Measurements from ENCODE around the gene SERF2.

SERF2 gene

GRCh38 chr15:43791993-43792760 lies at the start of gene SERF2:
Gene SERF2 (plus strand): TSS chr15:43792320. CDS start chr15:43792377, 57 bp downstream.
- peak; percentile 93 to 100 (median 100) for DNase-seq

- DNase-seq = peak; percentile 50 to 97 (median 90)
These were observed 45.7 kb upstream of the SERF2 start, which contains the start of gene PDIA3 for GRCh38 chr15:43746245-43746902. Gene PDIA3 (plus strand): TSS chr15:43746438. CDS start chr15:43746540, 102 bp downstream.

DNA sequence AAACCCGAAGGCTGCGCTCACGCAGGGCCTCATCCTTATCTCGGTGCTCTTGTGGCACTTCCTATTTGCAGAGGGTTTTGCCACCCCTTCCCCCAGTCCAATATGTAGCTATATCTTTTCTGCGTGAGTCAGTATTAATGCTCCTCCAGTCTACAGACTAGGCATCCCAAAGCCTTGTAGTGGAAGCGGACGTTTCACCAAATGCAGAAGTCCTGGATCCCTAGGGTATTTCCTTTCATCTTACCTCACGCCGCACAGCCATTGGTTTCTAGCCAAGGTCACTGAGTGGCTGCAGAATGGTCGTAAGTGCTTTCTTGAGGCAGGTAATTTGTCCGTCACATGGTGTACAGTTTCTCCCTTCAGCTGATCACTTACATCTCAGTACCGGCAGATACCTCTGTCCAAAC lies 45.2 kb upstream of the SERF2 start:
- peak in 1 of 51 donors; percentile 23 for DNase-seq

- DNase-seq = no peak
These were observed 43.7 kb upstream of the SERF2 start for GRCh38 chr15:43748376-43748775.

DNA sequence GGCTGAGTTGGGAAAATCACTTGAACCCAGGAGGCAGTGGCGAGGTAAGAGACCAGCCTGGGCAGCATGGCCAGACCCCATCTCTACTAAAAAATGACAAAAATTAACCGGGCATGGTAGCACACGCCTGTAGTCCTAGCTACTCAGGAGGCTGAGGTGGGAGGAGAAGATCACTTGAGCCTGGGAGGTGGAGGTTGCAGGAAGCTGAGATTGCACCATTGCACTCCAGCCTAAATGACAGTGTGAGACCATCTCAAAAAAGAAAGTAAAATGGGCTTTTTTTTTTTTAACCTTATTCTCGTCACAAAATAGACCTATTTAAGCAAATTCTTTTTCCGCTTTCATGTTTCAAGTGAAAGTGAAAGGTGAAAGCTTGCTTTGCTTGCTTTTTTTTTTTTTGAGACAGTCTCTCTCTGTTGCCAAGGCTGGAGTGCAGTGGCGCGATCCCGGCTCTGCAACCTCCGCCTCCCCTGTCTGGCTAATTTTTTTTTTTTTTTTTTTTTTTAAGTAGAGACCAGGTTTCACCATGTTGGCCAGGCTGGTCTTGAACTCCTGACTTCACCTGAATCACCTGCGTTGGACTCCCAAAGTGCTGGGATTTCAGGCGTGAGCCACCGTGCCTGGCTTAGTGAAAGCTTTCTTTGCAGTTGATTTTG lies 42.3 kb upstream of the SERF2 start:
- no peak for DNase-seq

DNA sequence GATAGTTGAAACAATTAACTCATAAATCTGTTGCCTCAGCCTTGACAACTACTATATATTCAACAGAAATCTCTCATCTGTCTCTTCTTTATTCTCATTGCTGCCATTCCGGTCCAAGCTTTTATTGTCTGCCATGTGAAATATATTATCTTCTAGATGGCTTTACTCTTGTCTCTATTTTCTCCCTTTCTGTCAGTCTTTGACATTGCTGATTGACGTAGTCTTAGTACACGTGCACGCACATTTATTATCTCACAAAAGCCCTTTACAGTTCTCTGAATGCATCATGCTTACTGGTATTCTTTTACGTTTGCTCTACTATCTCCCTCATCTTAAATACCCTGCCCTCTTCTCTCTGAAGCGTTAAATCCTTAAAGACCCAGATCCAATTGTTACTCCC lies 40.2 kb upstream of the SERF2 start:
- no peak for DNase-seq

DNA sequence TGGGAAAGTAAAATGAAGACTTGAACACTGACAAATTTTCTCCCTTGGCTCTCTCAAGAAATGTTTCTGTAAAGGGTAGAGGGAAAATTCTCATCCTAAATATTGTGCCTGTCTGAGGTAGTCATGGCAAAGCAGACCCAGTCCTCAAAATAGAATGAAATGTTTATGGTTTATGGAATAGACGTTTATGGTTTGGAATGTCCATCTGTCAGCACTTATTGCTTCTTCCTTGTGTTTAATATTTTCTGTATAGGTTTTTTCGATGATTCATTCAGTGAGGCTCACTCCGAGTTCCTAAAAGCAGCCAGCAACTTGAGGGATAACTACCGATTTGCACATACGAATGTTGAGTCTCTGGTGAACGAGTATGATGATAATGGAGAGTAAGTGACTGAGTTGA lies 29.3 kb upstream of the SERF2 start:
- no peak for DNase-seq

- DNase-seq = no peak
These were observed 28.2 kb upstream of the SERF2 start for GRCh38 chr15:43763819-43764446.

DNA sequence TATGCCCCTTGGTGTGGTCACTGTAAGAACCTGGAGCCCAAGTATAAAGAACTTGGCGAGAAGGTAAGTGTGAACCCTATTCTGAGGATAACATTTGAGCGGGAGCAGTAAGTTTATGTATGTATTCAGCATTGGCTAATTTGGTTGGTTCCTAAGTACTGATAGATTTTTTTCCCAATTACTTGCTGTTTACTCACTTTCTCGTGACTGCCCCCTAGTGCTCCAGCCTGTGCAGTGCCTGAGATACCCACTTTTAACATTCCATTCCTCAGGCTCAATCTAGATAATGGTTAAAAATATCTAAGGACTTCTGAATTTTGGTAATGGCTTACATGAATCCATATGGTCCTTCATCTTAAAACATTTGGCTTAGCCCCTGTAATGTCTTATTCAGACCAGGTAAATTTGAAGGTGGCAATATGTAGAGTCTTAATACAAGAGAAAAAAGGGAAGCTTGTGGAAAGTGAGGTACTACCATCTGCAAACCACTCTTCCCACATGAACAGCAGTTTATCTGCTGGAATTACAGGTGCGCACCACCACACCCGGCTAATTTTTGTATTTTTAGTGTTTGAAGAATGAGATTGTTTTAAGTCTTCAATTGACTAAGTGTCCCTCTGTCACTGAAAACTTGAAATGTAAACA lies 22.4 kb upstream of the SERF2 start:
- peak in 16 of 51 donors; percentile 4 to 54 (median 19) for DNase-seq

GRCh38 chr15:43771816-43772215 lies 20.3 kb upstream of the SERF2 start:
- no peak for DNase-seq

DNA sequence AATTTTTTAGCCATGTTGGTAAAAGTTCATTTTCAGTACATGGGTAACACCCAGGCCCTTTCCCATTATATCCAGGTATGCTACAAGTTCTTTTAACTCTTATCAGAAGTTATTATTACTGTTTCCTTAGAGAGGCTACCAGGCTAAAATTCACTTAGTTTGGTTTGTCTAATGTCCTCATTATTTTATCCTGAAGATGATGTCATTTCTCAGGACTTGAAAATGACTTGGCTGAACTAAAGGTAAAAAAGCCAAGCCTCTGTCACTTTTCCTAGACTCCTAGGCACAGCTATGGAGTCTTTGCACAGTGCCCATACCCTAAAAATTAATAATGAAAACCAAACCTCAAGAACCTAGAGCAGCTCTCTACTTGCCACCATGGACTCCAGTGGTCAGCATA lies 19.5 kb upstream of the SERF2 start:
- no peak for DNase-seq

DNA sequence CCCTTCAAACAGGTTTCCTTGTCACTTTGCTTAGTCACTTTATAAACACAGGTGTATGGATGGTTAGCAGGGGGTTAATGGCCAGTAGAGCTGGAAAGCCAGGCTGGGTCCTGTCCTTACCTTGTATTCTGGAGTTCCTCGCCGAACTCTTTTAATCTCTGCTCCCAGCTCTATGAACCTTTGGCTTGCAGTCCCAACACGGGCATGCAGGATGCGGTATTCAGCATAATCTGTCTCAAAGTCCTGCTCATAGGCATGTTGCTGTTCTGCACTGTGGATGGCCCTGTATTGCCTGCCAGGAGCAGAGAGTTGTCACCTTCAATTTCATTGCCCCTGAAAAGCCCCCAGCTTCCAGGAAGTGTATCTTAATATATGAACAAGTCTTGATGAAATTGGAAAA lies 18.1 kb upstream of the SERF2 start:
- no peak for DNase-seq

DNA sequence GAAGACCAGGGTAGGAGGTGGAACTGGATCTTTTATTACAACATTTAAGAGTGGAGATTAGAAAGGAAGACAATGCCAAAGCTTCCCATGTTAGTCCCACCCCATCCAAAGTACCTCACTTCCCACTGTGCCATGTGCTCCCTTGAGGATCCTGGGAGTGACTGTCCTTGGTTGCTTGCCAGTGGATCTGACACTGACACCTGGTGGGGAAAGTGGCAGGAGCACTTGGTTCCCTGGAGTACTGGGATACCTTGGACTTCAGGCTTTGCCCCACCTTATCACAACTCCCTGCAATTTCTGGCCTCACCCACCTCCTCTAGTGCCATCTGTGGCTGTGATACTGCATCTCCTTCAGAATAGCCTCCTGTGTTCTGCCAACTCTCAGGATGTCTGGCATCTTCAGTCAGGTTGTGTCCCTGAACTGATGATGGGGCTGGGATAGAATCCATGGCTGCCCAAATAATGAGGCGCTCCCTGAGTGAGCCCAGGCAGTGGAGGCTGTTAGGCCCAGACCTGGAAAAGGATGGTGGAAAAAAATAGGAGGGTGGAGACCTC lies 16.6 kb upstream of the SERF2 start:
- peak in 10 of 51 donors; percentile 4 to 31 (median 18) for DNase-seq

DNA sequence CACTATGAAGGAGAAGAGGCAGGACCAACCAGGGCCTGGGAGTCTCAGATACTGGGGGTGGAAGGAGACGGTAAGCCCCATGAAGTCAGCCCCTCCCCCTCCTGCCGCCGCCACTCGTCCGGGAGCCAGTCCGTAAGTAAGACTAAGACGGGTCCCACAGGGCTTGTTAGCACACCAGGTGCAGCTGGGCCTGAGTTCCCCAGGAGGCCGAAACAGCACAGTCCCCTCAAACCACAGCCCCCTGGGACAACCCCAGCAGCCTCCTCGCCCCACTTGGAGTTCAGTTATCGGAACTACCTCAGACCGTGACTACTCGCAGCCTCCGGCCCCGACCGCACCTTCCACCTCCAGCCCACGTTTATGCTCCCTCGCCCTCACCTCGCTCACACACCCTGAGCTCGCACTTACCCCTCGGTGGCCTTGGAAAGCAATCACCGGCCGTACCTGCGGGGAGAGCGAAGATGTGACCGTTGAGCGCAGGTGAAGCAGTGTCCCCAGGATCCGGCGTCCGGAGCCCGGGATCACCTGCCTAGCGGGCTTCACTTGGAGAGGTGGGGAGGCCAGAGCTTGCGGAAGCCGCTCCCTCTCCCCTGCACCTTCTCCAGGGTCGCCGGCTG lies 15.9 kb upstream of the SERF2 start:
- DNase-seq = no peak

DNA sequence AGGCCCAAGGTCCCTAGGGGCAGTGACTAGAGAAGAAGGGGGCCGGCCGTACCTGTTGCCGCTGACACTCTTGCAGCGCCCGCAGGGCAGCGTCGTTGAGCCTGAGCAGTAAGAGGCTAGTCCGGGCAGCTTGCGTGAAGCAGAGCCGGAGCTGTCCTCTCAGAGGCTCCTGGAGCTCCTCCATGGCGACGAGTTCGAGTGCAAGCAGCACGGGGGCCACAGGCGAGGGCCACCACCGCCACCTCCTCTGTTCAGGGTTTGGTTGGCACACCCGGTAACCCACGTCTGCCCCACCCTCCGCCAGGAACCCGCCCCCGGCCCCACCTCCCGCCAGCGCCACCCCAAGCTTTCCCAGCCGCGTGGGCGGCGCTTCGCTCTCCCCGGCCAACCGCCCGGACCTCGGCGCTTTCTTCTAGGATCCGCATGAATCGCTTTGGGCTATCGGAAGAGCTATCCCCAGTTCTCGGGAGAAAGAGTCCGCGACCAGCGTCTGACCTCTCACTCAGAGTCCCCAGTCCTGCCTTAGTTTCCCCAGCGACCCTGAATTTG lies 15.3 kb upstream of the SERF2 start, which contains the start of gene ELL3:
Gene ELL3, minus strand, starts transcription at position 249 of the 549 bp plus-strand sequence. Its CDS starts 65 bp downstream, at position 184.
- peak in 39 of 51 donors; percentile 22 to 73 (median 53) for DNase-seq

GRCh38 chr15:43777267-43777914 lies 14.7 kb upstream of the SERF2 start:
- peak in 44 of 51 donors; percentile 22 to 77 (median 57) for DNase-seq

- no peak for DNase-seq
These were observed 13.1 kb upstream of the SERF2 start for GRCh38 chr15:43779016-43779415.

DNA sequence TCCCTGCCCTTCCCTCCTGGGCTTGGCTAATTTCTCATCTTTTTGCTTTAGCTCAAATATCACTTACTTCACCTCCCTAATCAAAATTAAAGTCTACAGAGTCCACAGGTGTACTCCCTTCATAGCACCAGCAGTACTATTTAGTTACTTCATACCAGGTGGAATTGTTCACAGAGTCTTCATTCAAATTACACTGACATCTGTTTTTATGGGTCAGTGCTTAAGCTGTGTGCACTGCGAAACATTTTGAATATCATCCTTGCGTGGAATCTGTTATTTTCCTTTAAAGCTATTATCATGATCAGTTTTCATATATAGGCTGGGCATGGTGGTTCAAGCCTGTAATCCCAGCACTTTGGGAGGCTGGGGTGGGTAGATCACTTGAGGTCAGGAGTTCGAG lies 2.7 kb upstream of the SERF2 start:
- DNase-seq = no peak

DNA sequence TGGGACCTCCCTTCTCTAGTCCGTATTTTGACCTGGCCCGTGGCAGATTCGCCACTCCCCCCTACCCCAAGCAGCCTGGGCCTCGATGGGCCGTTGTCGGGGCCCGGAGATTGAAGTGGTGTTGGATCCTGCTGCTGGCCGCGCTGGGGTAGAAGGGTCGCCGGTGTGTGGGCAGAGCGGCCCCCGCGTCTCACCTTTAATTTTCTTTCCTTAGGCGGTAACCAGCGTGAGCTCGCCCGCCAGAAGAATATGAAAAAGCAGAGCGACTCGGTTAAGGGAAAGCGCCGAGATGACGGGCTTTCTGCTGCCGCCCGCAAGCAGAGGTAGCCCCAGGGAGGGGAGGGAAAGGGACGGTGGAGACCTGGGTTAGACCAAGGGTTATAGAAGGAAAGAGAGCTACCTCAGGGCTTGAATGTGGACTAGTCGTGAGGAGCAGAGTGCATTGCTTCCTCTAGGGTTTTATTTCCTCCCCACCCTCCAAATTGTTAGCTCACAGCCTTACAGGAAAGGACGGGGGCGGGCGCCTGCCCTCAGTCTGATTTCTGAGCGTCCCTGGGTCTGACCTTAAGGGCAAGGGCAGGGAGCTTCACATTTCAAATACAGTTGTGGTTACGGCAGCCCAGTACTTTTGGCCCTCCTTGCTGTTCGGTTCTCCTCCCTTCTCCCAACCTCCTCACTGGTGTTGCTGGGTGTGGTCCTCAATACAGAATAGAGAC lies 799 bp downstream of the SERF2 start:
- peak in 2 of 51 donors; percentile 4 to 50 for DNase-seq
